Left colon (tissue), 2 donors: ENCODE data around the gene RANGAP1. TPM values are rescaled to one million over a fixed set of nuclear protein-coding genes. Genes with fewer than 3 reads are reported as not detected.
A peak's percentile ranks its signal among the peaks of the same experiment; 100 is the strongest.

ENCODE experiments used
- ATAC-seq: fragments of 200-7000 bp; cut with Tn5 transposase; one replicate; pipeline ENCODE4 v1.9.1; 2020; ENCODE audit warnings: mild to moderate bottlenecking, moderate library complexity
- DNase-seq, 2 donors: peaks; one replicate each; pipeline ENCODE4 v3.0.0-alpha.2; 2020
- intact Hi-C, 2 donors: fragments of 100-400 bp; cut with DNase I in 1 of 2; cut with micrococcal nuclease in 1 of 2; formaldehyde crosslinking; loops; one replicate each; pipeline versions ENCODE4 v1.11.2 to v1.14.0; 2022; cut with DNase I, micrococcal nuclease
- total RNA-seq, 2 donors: library from RNA; stranded (reverse); fragmentation: NEBNext Ultra II Directional; extraction: Animal tissue kit (Norgen Biotek cat#: 25700); gene quantifications; one replicate each; pipeline ENCODE4 v1.2.1, GENCODE V29; 2021
- donor health status: DM: no; HTN: no; CAD: no.
- donor health status: DM: yes; HTN: yes; CAD: no.

Gene RANGAP1
- total RNA-seq, 2 donors from 2014 or later, result 28.4 to 35.1 TPM

- DNase-seq (no peak), ATAC-seq (no peak)
- intact Hi-C loops, result no loop called here
Observed at GRCh38 chr22:41241133-41241676, 44.8 kb downstream of the RANGAP1 start.

- intact Hi-C loops, result no loop called here
- ATAC-seq, result no peak
Observed at GRCh38 chr22:41240377-41241132, 45.4 kb downstream of the RANGAP1 start, which contains the start of gene CHADL. TSS of gene CHADL (minus strand) at chr22:41240931. CDS start at chr22:41240881, 50 bp downstream.

GRCh38 chr22:41239443-41240128 lies 46.4 kb downstream of the RANGAP1 start:
- intact Hi-C loops, result no loop called here
- no peak for ATAC-seq
- DNase-seq, result no peak

More at GRCh38 chr22:41240377-41241132, 45.4 kb downstream of the RANGAP1 start, which contains the start of gene CHADL:
- DNase-seq, result no peak

- peak; percentile 14 for ATAC-seq
- peak in 1 of 2 donors; percentile 14 for DNase-seq
- intact Hi-C loops, result no loop called here
Observed at GRCh38 chr22:41238570-41239442, 47.2 kb downstream of the RANGAP1 start.

GRCh38 chr22:41237707-41238569 lies 48.0 kb downstream of the RANGAP1 start:
- DNase-seq, result peak; percentile 76 to 87
- ATAC-seq, result peak; percentile 94
- intact Hi-C loops, result no loop called here

- ATAC-seq, result no peak
- intact Hi-C loops, result no loop called here
- DNase-seq, result no peak
Observed at GRCh38 chr22:41237036-41237706, 48.8 kb downstream of the RANGAP1 start.

GRCh38 chr22:41234815-41235695 lies 50.9 kb downstream of the RANGAP1 start:
- ATAC-seq, result no peak
- intact Hi-C loops, result no loop called here
- DNase-seq, result no peak

GRCh38 chr22:41231369-41231768 lies 54.6 kb downstream of the RANGAP1 start:
- ATAC-seq (no peak), DNase-seq (no peak)
- intact Hi-C loops, result no loop called here

GRCh38 chr22:41230401-41230785 lies 55.6 kb downstream of the RANGAP1 start:
- ATAC-seq (no peak), DNase-seq (no peak)
- intact Hi-C loops, result no loop called here

- ATAC-seq (no peak), DNase-seq (no peak)
- intact Hi-C loops, result no loop called here
Observed at GRCh38 chr22:41229730-41230400, 56.1 kb downstream of the RANGAP1 start.

- no peak for ATAC-seq
- no peak for DNase-seq
- intact Hi-C loops, result no loop called here
Observed at GRCh38 chr22:41229215-41229614, 56.8 kb downstream of the RANGAP1 start.

- intact Hi-C loops, result no loop called here
- ATAC-seq (no peak), DNase-seq (peak in 1 of 2 donors; percentile 15)
Observed at GRCh38 chr22:41226723-41227655, 59.0 kb downstream of the RANGAP1 start.

GRCh38 chr22:41223535-41223934 lies 62.5 kb downstream of the RANGAP1 start:
- no peak for DNase-seq
- intact Hi-C loops, result no loop called here
- no peak for ATAC-seq

- ATAC-seq (no peak), DNase-seq (no peak)
- intact Hi-C loops, result no loop called here
Observed at GRCh38 chr22:41222846-41223507, 63.0 kb downstream of the RANGAP1 start.
